NCI-H146 (cell line): ENCODE results near the gene CAMTA2.

Experiments used
- DNase-seq: peaks from one replicate; lab custom pipeline; 2025; lab: John Stamatoyannopoulos, UW

The CAMTA2 gene

GRCh38 chr17:4969551-4970173, 17.8 kb downstream of the CAMTA2 start:
- DNase-seq: no peak

GRCh38 chr17:4969047-4969550, 18.4 kb downstream of the CAMTA2 start:
- no peak for DNase-seq

- peak; percentile 56 for DNase-seq
Measured at GRCh38 chr17:4968486-4969046, 18.9 kb downstream of the CAMTA2 start.

- peak; percentile 94 for DNase-seq
Measured at GRCh38 chr17:4967539-4968485, 19.7 kb downstream of the CAMTA2 start, which contains the start of gene SPAG7. Gene SPAG7, minus strand, starts transcription at chr17:4967817. Its CDS starts 13 bp downstream, at chr17:4967804.

GRCh38 chr17:4966844-4967538, 20.5 kb downstream of the CAMTA2 start:
- peak; percentile 99 for DNase-seq

- DNase-seq: no peak
Measured at GRCh38 chr17:4965311-4965986, 22.0 kb downstream of the CAMTA2 start.

GRCh38 chr17:4960279-4960922, 27.1 kb downstream of the CAMTA2 start:
- no peak for DNase-seq

GRCh38 chr17:4959261-4959965, 28.1 kb downstream of the CAMTA2 start:
- no peak for DNase-seq

GRCh38 chr17:4958102-4958501, 29.4 kb downstream of the CAMTA2 start:
- DNase-seq: no peak

GRCh38 chr17:4956493-4957061, 30.9 kb downstream of the CAMTA2 start:
- no peak for DNase-seq

GRCh38 chr17:4955091-4955490, 32.4 kb downstream of the CAMTA2 start:
- no peak for DNase-seq

GRCh38 chr17:4953451-4953961, 34.0 kb downstream of the CAMTA2 start:
- no peak for DNase-seq

- no peak for DNase-seq
Measured at GRCh38 chr17:4951486-4951885, 36.0 kb downstream of the CAMTA2 start.

GRCh38 chr17:4950746-4951204, 36.7 kb downstream of the CAMTA2 start, which contains the start of gene ENO3:
Gene ENO3, plus strand, starts transcription at chr17:4951119. Its CDS starts 711 bp downstream, at chr17:4951830.
- peak; percentile 42 for DNase-seq

- DNase-seq: peak; percentile 69
Measured at GRCh38 chr17:4950075-4950745, 37.3 kb downstream of the CAMTA2 start.

- DNase-seq: peak; percentile 82
Measured at GRCh38 chr17:4949321-4950074, 38.0 kb downstream of the CAMTA2 start.

- DNase-seq: peak; percentile 87
Measured at GRCh38 chr17:4948931-4949320, 38.5 kb downstream of the CAMTA2 start.
